VCaP (cell line): ENCODE data around the gene RBM22.

Experiments
- H3K27ac ChIP-seq: fragments of 450-650 bp; 2 replicates; pipeline ENCODE4 v1.5.1; 2017
- CTCF ChIP-seq: fragments of 450-650 bp; conservative IDR thresholded peaks from 2 replicates; pipeline ENCODE4 v1.5.1; 2017; ENCODE audit warnings: mild to moderate bottlenecking, moderate library complexity

Gene RBM22

GRCh38 chr5:150672237-150672883 is 28.5 kb downstream of the RBM22 start:
- no peak overlapping the region for H3K27ac ChIP-seq
- no peak for TF ChIP-seq CTCF

GRCh38 chr5:150671509-150672236 is 29.2 kb downstream of the RBM22 start:
- TF ChIP-seq CTCF = no peak
- no peak overlapping the region for H3K27ac ChIP-seq

- TF ChIP-seq CTCF = no peak
- no peak overlapping the region for H3K27ac ChIP-seq
Measured at GRCh38 chr5:150670948-150671310, 29.9 kb downstream of the RBM22 start.

GRCh38 chr5:150670275-150670947 is 30.5 kb downstream of the RBM22 start:
- no peak overlapping the region for H3K27ac ChIP-seq
- no peak for TF ChIP-seq CTCF

GRCh38 chr5:150665044-150665443 is 35.8 kb downstream of the RBM22 start:
- no peak overlapping the region for H3K27ac ChIP-seq
- TF ChIP-seq CTCF = no peak

GRCh38 chr5:150663936-150664335 is 36.9 kb downstream of the RBM22 start:
- no peak overlapping the region for H3K27ac ChIP-seq
- no peak for TF ChIP-seq CTCF

GRCh38 chr5:150662731-150663516 is 37.9 kb downstream of the RBM22 start:
- no peak overlapping the region for H3K27ac ChIP-seq
- TF ChIP-seq CTCF = no peak
